SU-DHL-6 (cell line): ENCODE measurements around the gene EPB41L2.

Source experiments
- H2AFZ ChIP-seq: fragments of 200-600 bp; sonication (generic); 2 replicates; pipeline ENCODE4 v1.6.1; 2014; ENCODE audit warnings: low read depth, mild to moderate bottlenecking, moderate library complexity, mixed read lengths, antibody characterized with exemption, low read length; ENCODE audit not compliant: severe bottlenecking
- H3F3A ChIP-seq: fragments of 200-600 bp; shearing (Covaris generic); 2 replicates; pipeline ENCODE4 v1.6.0; 2016; ENCODE audit warnings: antibody characterized with exemption, mild to moderate bottlenecking; ENCODE audit not compliant: insufficient read depth
- H3K27ac ChIP-seq: fragments of 200-600 bp; sonication (generic); 2 replicates; pipeline ENCODE4 v1.5.1; 2016; ENCODE audit warnings: low read depth, mild to moderate bottlenecking, low read length, moderate library complexity, mixed read lengths
- H3K27me3 ChIP-seq: fragments of 200-600 bp; sonication (generic), shearing (Covaris generic); 2 replicates; pipeline ENCODE4 v1.6.0; 2014; ENCODE audit warnings: mild to moderate bottlenecking, low read length
- H3K36me3 ChIP-seq: fragments of 200-600 bp; sonication (generic); 2 replicates; pipeline ENCODE4 v1.6.1; 2014; ENCODE audit warnings: mild to moderate bottlenecking, low read length, mixed read lengths
- H3K4me2 ChIP-seq: fragments of 300-600, 200-600 bp; shearing (Covaris generic), sonication (generic); 2 replicates; pipeline ENCODE4 v1.6.0; 2014; ENCODE audit warnings: low read length, low read depth, mild to moderate bottlenecking; ENCODE audit not compliant: poor library complexity, severe bottlenecking
- H3K4me3 ChIP-seq: fragments of 200-600 bp; sonication (generic); 2 replicates; pipeline ENCODE4 v1.5.1; 2014; ENCODE audit warnings: antibody characterized with exemption, low read length, mild to moderate bottlenecking, mixed read lengths; ENCODE audit not compliant: insufficient read depth, poor library complexity, severe bottlenecking
- H3K79me2 ChIP-seq: fragments of 200-600 bp; sonication (generic); 2 replicates; pipeline ENCODE4 v1.6.1; 2014; ENCODE audit warnings: mild to moderate bottlenecking, low read length, moderate library complexity; ENCODE audit not compliant: insufficient read depth
- H3K9ac ChIP-seq: fragments of 200-600 bp; sonication (generic); 2 replicates; pipeline ENCODE4 v1.7.0; 2014; ENCODE audit warnings: mild to moderate bottlenecking, low read length
- H3K9me2 ChIP-seq: fragments of 200-600 bp; sonication (generic); replicated peaks from 2 replicates; pipeline ENCODE4 v1.6.1; 2014; ENCODE audit warnings: low read length; ENCODE audit not compliant: insufficient read depth
- H3K9me3 ChIP-seq: fragments of 200-600 bp; sonication (generic); 2 replicates; pipeline ENCODE4 v1.6.1; 2014; ENCODE audit warnings: low read length, mixed read lengths; ENCODE audit not compliant: insufficient read depth
- H4K20me1 ChIP-seq: fragments of 200-600 bp; sonication (generic); 2 replicates; pipeline ENCODE4 v1.6.1; 2014; ENCODE audit warnings: low read depth, mild to moderate bottlenecking, antibody characterized with exemption, low read length, moderate library complexity, mixed read lengths
- EZH2phosphoT487 ChIP-seq: fragments of 200-600 bp; sonication (generic), shearing (Covaris generic); conservative IDR thresholded peaks from 2 replicates; pipeline ENCODE4 v1.6.1; 2018; ENCODE audit warnings: mild to moderate bottlenecking, antibody characterized with exemption, low read length, moderate library complexity, mixed read lengths
- TF ChIP-seq, protein P1 (sequence below): fragments of 200-600 bp; sonication (generic); IDR thresholded peaks from one replicate; pipeline ENCODE4 v1.5.1; 2017; ENCODE audit warnings: antibody characterized with exemption, mild to moderate bottlenecking, low read length, moderate library complexity; ENCODE audit not compliant: insufficient read depth, poor library complexity, severe bottlenecking

The EPB41L2 gene

DNA sequence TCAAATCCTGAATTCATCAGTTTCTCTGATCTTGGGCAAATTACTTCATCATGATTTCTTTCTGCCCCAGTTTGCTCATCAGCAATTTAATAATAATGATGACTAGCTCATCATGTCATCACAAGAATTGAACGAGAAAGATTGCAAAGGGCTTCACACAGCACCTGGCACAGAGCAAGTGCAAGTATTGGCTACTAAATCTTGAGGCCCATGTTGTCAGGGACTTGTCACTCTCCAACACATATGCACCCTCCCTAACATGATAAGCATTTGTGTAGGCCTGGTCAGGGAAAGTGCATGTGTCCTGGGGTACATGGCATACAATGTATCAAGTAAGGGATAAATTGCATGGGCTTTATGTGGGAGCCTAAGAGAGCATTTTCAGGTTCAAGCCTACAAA is 229.5 kb downstream of the EPB41L2 start:
- Histone ChIP-seq H3F3A (no peaks in the 10 kb centered on the region), H3K4me2 (no peak overlapping the region), H3K79me2 (no peaks in the 10 kb centered on the region), H4K20me1 (no peaks in the 10 kb centered on the region), H3K36me3 (no peaks in the 10 kb centered on the region), H3K9ac (no peak overlapping the region), H3K4me3 (no peak overlapping the region), H3K9me2 (no peaks in the 10 kb centered on the region), H3K9me3 (no peaks in the 10 kb centered on the region), H3K27me3 (no peaks in the 10 kb centered on the region), H3K27ac (no peak overlapping the region), H2AFZ (no peak overlapping the region)
- TF ChIP-seq, protein P1, sequence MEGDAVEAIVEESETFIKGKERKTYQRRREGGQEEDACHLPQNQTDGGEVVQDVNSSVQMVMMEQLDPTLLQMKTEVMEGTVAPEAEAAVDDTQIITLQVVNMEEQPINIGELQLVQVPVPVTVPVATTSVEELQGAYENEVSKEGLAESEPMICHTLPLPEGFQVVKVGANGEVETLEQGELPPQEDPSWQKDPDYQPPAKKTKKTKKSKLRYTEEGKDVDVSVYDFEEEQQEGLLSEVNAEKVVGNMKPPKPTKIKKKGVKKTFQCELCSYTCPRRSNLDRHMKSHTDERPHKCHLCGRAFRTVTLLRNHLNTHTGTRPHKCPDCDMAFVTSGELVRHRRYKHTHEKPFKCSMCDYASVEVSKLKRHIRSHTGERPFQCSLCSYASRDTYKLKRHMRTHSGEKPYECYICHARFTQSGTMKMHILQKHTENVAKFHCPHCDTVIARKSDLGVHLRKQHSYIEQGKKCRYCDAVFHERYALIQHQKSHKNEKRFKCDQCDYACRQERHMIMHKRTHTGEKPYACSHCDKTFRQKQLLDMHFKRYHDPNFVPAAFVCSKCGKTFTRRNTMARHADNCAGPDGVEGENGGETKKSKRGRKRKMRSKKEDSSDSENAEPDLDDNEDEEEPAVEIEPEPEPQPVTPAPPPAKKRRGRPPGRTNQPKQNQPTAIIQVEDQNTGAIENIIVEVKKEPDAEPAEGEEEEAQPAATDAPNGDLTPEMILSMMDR = no peak
- TF ChIP-seq EZH2phosphoT487 = no peak

DNA sequence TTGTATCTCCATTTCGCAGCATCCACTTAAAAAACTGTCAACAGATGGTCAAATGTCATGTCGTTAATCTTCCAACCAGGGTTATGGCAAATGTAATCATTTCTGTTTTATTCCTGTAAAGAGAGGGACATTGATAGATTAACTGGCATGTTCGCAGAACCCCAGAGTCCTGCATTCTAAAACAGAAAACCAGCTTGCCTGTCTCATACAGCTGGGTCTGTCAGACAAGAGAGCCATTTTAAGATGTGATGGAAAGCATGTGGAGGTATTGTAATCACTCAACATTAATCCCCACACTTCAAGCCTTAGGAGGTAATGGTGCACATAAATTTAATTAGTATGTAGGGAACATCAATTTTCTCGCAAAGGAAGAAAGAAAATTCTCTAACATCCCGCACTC is 231.4 kb downstream of the EPB41L2 start:
- Histone ChIP-seq H3K27me3 (no peaks in the 10 kb centered on the region), H3K9me2 (no peaks in the 10 kb centered on the region), H3K9ac (no peak overlapping the region), H3F3A (no peaks in the 10 kb centered on the region), H3K79me2 (no peaks in the 10 kb centered on the region), H3K4me3 (no peak overlapping the region), H2AFZ (no peak overlapping the region), H4K20me1 (no peaks in the 10 kb centered on the region), H3K4me2 (no peak overlapping the region), H3K27ac (no peak overlapping the region), H3K9me3 (no peaks in the 10 kb centered on the region), H3K36me3 (no peaks in the 10 kb centered on the region)
- TF ChIP-seq, protein P1 = no peak
- TF ChIP-seq EZH2phosphoT487 = no peak

DNA sequence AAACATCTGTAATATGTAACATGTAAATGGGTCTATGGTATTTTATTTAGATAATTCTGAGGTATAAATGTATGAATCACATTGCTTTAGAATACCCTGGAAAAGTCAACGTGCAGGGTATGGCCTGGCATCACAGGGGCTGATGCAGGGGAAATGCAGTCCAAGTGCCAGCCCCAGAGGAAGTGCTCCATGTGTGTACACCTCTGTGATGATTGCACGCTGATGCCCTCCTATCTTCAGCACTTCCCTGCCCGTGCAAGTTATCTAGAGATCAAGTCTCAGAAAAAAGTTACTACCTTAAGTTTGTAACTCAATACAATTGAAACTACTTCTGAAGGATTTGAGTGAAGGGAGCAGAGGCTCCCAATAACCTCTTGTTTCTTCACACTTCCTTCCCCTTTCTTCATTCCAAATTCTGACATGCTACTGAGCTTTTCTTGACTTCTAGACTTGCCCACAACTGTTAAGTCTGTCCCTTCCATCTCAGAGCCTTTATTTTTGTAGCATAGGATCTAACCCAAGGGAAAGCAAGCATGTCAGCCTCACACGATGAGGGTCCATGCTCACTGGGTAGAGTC is 233.6 kb downstream of the EPB41L2 start:
- Histone ChIP-seq H3K27ac (no peak overlapping the region), H3K4me2 (no peak overlapping the region), H3F3A (no peaks in the 10 kb centered on the region), H3K27me3 (no peaks in the 10 kb centered on the region), H3K9me3 (no peaks in the 10 kb centered on the region), H3K36me3 (no peaks in the 10 kb centered on the region), H3K4me3 (no peak overlapping the region), H4K20me1 (no peaks in the 10 kb centered on the region), H2AFZ (no peak overlapping the region), H3K9me2 (no peaks in the 10 kb centered on the region), H3K9ac (no peak overlapping the region), H3K79me2 (no peaks in the 10 kb centered on the region)
- TF ChIP-seq, protein P1 = no peak
